Nephron (organoid): ENCODE measurements around the gene THADA.
A peak's percentile ranks its signal among the peaks of the same experiment; 100 is the strongest.

ENCODE experiments used
- H3K27ac Mint-ChIP-seq, 3 experiments: 2 replicates each; pipeline ENCODE4 v1.8.0; 2020; ENCODE audit warnings: mixed read lengths in 3 of 3, mild to moderate bottlenecking in 2 of 3, moderate library complexity in 1 of 3
- H3K27me3 Mint-ChIP-seq: 2 replicates; pipeline ENCODE4 v1.8.0; 2021; ENCODE audit warnings: low read depth, mild to moderate bottlenecking, moderate library complexity, mixed read lengths
- H3K36me3 Mint-ChIP-seq: 2 replicates; pipeline ENCODE4 v1.8.0; 2020; ENCODE audit warnings: low read depth, mixed read lengths
- H3K4me1 Mint-ChIP-seq: 2 replicates; pipeline ENCODE4 v1.8.0; 2020; ENCODE audit warnings: mixed read lengths
- H3K4me3 Mint-ChIP-seq, 3 experiments: 2 replicates each; pipeline ENCODE4 v1.8.0; 2020; ENCODE audit warnings: mild to moderate bottlenecking in 3 of 3, mixed read lengths in 3 of 3, moderate library complexity in 2 of 3
- H3K9me3 Mint-ChIP-seq: 2 replicates; pipeline ENCODE4 v1.8.0; 2020; ENCODE audit warnings: mixed read lengths
- TF ChIP-seq, protein P1 (sequence below), 3 experiments: fragments of 200-600 bp; sonication (generic); IDR thresholded peaks; one replicate each; pipeline ENCODE4 v1.5.0; 2021; ENCODE audit warnings: antibody characterized with exemption in 3 of 3; ENCODE audit not compliant: unreplicated experiment in 3 of 3

THADA gene

DNA sequence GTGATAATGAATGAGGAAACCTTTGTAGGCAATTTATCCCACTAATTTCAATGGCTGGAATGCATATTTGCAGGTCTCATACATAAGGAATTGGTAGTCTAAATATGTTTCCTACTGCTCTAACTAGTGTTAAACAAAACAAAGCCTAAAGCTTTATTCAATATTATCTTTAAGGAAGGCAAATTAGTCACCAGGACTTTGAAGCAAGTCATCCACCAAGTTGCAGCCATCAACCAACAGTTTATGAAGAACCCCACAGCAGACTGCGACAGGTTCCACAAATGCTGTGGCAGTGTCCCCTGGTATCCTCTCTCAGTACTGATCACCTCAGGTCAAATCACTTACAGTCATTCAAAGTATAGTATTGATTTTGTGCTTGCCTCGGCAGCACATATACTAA lies 187.9 kb downstream of the THADA start:
- Mint-ChIP-seq H3K27me3 (no peaks in the 10 kb centered on the region), H3K4me3 (no peak overlapping the region), H3K4me1 (peaks cover 45% of the 10 kb centered on the region), H3K36me3 (no peaks in the 10 kb centered on the region), H3K27ac (peak overlapping the region; percentile 0 to 78 (median 58)), H3K9me3 (no peaks in the 10 kb centered on the region)
- TF ChIP-seq, protein P1, sequence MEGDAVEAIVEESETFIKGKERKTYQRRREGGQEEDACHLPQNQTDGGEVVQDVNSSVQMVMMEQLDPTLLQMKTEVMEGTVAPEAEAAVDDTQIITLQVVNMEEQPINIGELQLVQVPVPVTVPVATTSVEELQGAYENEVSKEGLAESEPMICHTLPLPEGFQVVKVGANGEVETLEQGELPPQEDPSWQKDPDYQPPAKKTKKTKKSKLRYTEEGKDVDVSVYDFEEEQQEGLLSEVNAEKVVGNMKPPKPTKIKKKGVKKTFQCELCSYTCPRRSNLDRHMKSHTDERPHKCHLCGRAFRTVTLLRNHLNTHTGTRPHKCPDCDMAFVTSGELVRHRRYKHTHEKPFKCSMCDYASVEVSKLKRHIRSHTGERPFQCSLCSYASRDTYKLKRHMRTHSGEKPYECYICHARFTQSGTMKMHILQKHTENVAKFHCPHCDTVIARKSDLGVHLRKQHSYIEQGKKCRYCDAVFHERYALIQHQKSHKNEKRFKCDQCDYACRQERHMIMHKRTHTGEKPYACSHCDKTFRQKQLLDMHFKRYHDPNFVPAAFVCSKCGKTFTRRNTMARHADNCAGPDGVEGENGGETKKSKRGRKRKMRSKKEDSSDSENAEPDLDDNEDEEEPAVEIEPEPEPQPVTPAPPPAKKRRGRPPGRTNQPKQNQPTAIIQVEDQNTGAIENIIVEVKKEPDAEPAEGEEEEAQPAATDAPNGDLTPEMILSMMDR (IDR thresholded peaks at IDR 0.05; ENCODE audit: unreplicated experiment in 3 of 3) = no peak

DNA sequence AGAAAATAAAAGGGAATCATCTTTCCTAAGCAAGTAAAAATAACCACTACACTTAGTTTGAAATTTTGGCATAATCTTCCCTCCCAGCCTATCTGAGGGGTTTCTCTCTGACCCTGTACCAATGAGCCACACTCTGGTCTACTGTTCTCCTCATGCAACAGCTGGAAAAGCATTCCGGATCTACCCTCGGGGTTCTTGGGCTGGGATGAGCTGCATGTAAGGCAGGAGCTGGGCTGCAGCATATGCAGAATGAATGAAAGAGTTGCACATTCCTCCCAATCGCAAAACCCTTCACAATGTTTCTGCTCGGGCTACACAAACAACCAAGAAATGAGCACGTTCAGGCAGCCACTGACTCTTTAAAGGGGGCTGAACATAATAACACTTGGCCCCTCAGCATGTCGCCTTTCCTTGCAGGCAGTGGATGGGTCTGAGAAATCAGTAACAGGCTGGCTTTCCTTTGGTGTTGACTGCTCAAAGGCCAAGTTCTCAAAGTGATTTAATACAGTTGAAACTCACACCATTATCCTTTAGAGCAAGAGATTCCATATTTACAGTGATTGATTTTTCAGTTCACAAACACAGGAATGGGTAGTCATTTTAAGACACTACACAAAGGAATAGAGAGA lies 189.1 kb downstream of the THADA start:
- TF ChIP-seq, protein P1 (IDR thresholded peaks at IDR 0.05; ENCODE audit: unreplicated experiment in 3 of 3) = no peak
- Mint-ChIP-seq H3K27ac (peak overlapping the region; percentile 84 to 95 (median 91)), H3K4me1 (peaks cover 43% of the 10 kb centered on the region), H3K27me3 (no peaks in the 10 kb centered on the region), H3K4me3 (peak overlapping the region in 2 of 3 experiments; percentile 3 to 4), H3K36me3 (no peaks in the 10 kb centered on the region), H3K9me3 (no peaks in the 10 kb centered on the region)

DNA sequence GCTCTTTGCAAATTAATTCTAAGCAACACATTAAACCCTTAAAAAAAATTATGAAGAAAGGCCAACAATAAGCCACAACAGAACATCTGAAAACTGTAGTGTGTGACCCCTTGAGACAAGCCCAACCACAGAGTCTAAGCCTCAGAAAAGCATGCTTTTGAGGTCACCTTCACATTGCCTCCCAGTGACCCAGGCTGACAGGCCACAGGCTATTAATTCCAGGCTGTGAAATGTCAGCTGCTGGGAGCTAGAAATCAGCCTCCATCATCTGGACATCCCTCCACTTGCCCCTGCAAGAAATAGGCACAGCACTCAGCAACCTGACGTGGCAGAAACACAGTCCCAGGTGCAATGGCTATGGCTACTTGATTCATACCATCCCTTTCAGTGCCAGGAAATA lies 190.0 kb downstream of the THADA start:
- Mint-ChIP-seq H3K36me3 (no peaks in the 10 kb centered on the region), H3K27me3 (no peaks in the 10 kb centered on the region), H3K9me3 (no peaks in the 10 kb centered on the region), H3K27ac (peak overlapping the region; percentile 29 to 95 (median 91)), H3K4me3 (no peak overlapping the region), H3K4me1 (peaks cover 38% of the 10 kb centered on the region)
- TF ChIP-seq, protein P1 (IDR thresholded peaks at IDR 0.05; ENCODE audit: unreplicated experiment in 3 of 3) = no peak

DNA sequence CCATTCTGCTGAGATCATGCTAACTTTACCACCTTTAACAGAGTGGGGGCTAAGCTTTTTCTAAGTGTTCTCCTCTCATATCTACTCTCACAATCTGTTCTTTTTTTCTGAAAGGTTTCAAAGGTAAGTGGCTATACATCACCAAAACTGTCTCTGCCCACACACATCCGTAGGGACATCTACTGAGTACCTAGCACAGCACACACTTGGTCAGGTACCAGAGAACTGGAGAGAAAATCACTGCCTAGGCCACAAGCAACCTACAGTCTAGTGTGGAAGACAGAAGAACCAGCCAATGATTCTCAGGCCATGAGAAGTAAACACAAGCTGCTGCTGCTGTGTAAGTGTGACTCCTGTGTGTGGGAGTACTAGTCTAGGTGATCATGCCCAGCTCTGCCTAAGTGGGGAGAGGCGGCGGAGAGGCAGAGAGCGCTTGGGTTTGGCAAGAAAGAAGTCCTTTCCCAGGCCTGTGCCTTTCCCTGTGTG lies 193.3 kb downstream of the THADA start:
- H3K36me3 Mint-ChIP-seq = peaks cover 5% of the 10 kb centered on the region
- H3K27me3 Mint-ChIP-seq = no peaks in the 10 kb centered on the region
- TF ChIP-seq, protein P1 (IDR thresholded peaks at IDR 0.05; ENCODE audit: unreplicated experiment in 3 of 3) = no peak
- H3K27ac Mint-ChIP-seq = peak overlapping the region; percentile 72 to 92 (median 91)
- no peaks in the 10 kb centered on the region for H3K9me3 Mint-ChIP-seq
- peaks cover 46% of the 10 kb centered on the region for H3K4me1 Mint-ChIP-seq
- H3K4me3 Mint-ChIP-seq = no peak overlapping the region

DNA sequence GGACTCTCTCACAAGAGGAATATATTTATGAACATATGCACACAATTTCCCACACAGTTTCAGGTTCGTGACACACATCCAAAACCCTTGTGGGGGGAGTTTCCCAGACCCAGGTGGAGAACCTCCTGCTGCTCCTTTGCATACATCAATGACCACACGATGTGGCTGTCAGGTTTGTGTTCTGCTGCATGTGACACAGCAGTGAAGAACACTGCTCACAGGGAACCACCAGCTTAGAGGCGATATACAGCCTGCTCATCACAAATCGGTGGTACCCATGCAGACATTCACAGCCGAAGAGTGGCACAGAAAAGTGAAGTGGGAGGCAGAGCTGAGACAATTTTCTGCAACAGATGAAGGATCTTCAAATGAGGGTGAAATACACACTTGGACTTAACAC lies 193.8 kb downstream of the THADA start:
- TF ChIP-seq, protein P1 (IDR thresholded peaks at IDR 0.05; ENCODE audit: unreplicated experiment in 3 of 3) = no peak
- peak overlapping the region; percentile 72 to 92 (median 91) for H3K27ac Mint-ChIP-seq
- no peak overlapping the region for H3K4me3 Mint-ChIP-seq
- H3K27me3 Mint-ChIP-seq = no peaks in the 10 kb centered on the region
- H3K4me1 Mint-ChIP-seq = peaks cover 46% of the 10 kb centered on the region
- H3K9me3 Mint-ChIP-seq = no peaks in the 10 kb centered on the region
- peaks cover 8% of the 10 kb centered on the region for H3K36me3 Mint-ChIP-seq

DNA sequence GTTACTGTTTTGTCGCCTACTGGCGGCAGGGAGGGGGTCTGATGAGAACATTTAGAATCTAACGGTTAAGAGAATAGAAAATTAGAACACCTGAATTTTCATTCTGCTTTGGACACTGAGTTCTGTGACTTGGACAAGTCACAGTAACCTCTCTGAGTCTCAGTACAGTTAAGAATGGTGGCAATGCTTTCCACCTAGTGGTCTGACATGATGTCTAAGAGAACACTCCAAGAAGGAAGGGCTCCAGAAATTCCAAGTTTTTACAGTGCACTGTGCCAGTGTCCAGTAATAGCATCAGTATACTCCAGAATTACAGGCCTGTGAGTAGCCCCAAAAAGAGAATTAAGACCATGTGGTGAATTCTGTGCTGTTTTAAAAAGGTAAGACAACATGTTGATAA lies 195.3 kb downstream of the THADA start:
- TF ChIP-seq, protein P1 (IDR thresholded peaks at IDR 0.05; ENCODE audit: unreplicated experiment in 3 of 3) = no peak
- peaks cover 14% of the 10 kb centered on the region for H3K36me3 Mint-ChIP-seq
- H3K9me3 Mint-ChIP-seq = no peaks in the 10 kb centered on the region
- peak overlapping the region; percentile 24 to 40 (median 37) for H3K27ac Mint-ChIP-seq
- H3K4me3 Mint-ChIP-seq = no peak overlapping the region
- H3K27me3 Mint-ChIP-seq = no peaks in the 10 kb centered on the region
- peaks cover 31% of the 10 kb centered on the region for H3K4me1 Mint-ChIP-seq
